ENCODE data around the gene POLD1. TPM values are rescaled to one million over a fixed set of nuclear protein-coding genes. Genes with fewer than 3 reads are reported as not detected.

The POLD1 gene
- total and polyA plus RNA-seq, 4 donors: 5.4 to 27.7 (median 20.1) TPM

DNA sequence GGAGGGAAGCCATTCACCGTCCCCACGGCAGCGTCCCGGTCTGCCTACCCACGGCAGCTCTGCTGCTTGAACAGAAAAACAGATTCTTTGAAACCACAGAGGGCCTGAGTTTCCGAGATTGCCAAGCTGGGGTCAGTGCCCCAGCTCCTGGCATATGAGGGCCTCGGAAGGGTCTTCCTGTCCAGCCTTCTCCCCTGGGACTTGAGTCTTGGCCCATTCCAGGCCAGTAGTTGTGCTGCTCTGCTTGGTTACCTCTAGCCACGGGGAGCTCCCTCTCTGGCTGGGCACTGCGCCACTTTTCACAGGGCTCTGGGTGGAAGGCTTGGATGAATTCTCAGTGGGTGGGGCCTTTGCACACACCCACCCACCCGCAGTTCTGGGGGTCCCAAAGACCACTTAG, 26.0 kb downstream of the POLD1 start:
- Histone ChIP-seq H3K4me1 (ENCODE audit: control insufficient read depth in 1 of 2, insufficient read depth in 2 of 2, low read length in 2 of 2) (no peaks in the 10 kb centered on the region), H3K4me3 (ENCODE audit: low read length in 2 of 2) (no peak overlapping the region), H3K36me3 (ENCODE audit: control insufficient read depth in 1 of 2, insufficient read depth in 2 of 2, low read length in 1 of 2) (no peaks in the 10 kb centered on the region), H3K27me3 (ENCODE audit: control insufficient read depth in 1 of 2, insufficient read depth in 2 of 2, low read length in 1 of 2) (no peaks in the 10 kb centered on the region), H3K9me3 (ENCODE audit: control insufficient read depth, low read length) (no peaks in the 10 kb centered on the region), H3K27ac (ENCODE audit: low read depth in 1 of 2, low read length in 2 of 2) (no peak overlapping the region)
- no peak for ATAC-seq (ENCODE audit: low FRiP score)
- intact Hi-C loops (cut with DNase I): no loop called here
- no peak for DNase-seq
- WGBS, 2 donors: 86% methylated on average over 10 of the region's 10 CpGs

DNA sequence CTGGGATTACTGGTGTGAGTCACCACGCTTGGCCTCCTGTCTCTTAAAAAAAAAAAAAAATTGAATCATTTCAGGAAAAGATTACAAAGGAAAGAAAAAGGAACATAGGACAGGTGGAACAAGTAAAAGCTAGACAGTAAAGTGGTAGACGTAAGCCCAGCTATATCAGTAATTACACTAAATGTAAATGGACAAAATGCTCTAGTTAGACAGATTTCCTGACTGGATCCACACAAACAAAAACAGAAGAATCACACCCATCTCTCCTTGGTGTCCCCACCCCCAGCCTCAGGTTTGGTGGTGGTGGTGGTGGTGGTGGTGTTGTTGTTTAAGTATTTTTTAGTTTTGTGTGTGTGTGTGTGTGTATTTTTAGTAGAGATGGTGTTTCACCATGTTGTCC, 28.3 kb downstream of the POLD1 start:
- H3K27me3 ChIP-seq (ENCODE audit: control insufficient read depth in 1 of 2, insufficient read depth in 2 of 2, low read length in 1 of 2): no peaks in the 10 kb centered on the region
- H3K9me3 ChIP-seq (ENCODE audit: control insufficient read depth, low read length): no peaks in the 10 kb centered on the region
- no peak for ATAC-seq (ENCODE audit: low FRiP score)
- no peak overlapping the region for H3K27ac ChIP-seq (ENCODE audit: low read depth in 1 of 2, low read length in 2 of 2)
- intact Hi-C loops (cut with DNase I): no loop called here
- no peaks in the 10 kb centered on the region for H3K36me3 ChIP-seq (ENCODE audit: control insufficient read depth in 1 of 2, insufficient read depth in 2 of 2, low read length in 1 of 2)
- H3K4me3 ChIP-seq (ENCODE audit: low read length in 2 of 2): no peak overlapping the region
- DNase-seq: no peak
- 98% methylated on average over 2 of the region's 2 CpGs for WGBS, 2 donors
- no peaks in the 10 kb centered on the region for H3K4me1 ChIP-seq (ENCODE audit: control insufficient read depth in 1 of 2, insufficient read depth in 2 of 2, low read length in 2 of 2)

DNA sequence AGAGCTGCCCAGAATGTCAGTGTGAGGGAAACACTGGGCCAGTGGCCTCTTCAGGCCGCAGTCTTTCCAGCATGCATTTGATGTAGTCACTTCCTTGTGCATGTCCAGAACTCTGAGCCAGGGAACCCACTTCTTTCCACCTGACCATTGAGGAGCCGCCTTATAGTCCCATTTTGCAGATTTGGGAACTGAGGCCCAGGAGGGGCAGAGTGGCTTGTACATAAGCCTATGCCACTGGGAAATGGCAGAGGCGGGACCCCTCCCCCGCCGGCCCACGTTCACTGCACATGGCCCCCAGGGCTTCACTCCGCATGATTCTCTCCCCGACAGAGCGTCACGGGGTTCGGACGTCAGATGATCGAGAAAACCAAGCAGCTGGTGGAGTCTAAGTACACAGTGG, 28.9 kb downstream of the POLD1 start:
- no peaks in the 10 kb centered on the region for H3K4me1 ChIP-seq (ENCODE audit: control insufficient read depth in 1 of 2, insufficient read depth in 2 of 2, low read length in 2 of 2)
- intact Hi-C loops (cut with DNase I): no loop called here
- no peaks in the 10 kb centered on the region for H3K9me3 ChIP-seq (ENCODE audit: control insufficient read depth, low read length)
- no peak overlapping the region for H3K27ac ChIP-seq (ENCODE audit: low read depth in 1 of 2, low read length in 2 of 2)
- H3K36me3 ChIP-seq (ENCODE audit: control insufficient read depth in 1 of 2, insufficient read depth in 2 of 2, low read length in 1 of 2): no peaks in the 10 kb centered on the region
- DNase-seq: no peak
- no peak overlapping the region for H3K4me3 ChIP-seq (ENCODE audit: low read length in 2 of 2)
- H3K27me3 ChIP-seq (ENCODE audit: control insufficient read depth in 1 of 2, insufficient read depth in 2 of 2, low read length in 1 of 2): no peaks in the 10 kb centered on the region
- 93 to 97% methylated on average over 13 of the region's 13 CpGs for WGBS, 2 donors
- no peak for ATAC-seq (ENCODE audit: low FRiP score)

DNA sequence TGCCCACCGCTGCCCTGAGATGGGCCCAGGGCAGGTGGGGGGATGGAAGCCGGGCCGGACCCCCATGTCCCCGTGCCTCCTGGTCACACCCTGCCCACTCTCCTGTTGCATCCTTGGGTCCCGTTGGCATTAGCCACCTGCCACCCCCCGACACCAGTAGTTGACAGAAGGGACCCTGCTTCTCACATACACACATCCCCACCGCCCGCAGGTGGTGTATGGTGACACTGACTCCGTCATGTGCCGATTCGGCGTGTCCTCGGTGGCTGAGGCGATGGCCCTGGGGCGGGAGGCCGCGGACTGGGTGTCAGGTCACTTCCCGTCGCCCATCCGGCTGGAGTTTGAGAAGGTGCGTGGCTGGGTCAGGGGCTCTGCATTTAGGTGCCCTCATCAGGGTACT, 29.4 kb downstream of the POLD1 start:
- H3K4me1 ChIP-seq (ENCODE audit: control insufficient read depth in 1 of 2, insufficient read depth in 2 of 2, low read length in 2 of 2): no peaks in the 10 kb centered on the region
- no peak overlapping the region for H3K4me3 ChIP-seq (ENCODE audit: low read length in 2 of 2)
- H3K9me3 ChIP-seq (ENCODE audit: control insufficient read depth, low read length): no peaks in the 10 kb centered on the region
- H3K36me3 ChIP-seq (ENCODE audit: control insufficient read depth in 1 of 2, insufficient read depth in 2 of 2, low read length in 1 of 2): no peaks in the 10 kb centered on the region
- intact Hi-C loops (cut with DNase I): no loop called here
- no peaks in the 10 kb centered on the region for H3K27me3 ChIP-seq (ENCODE audit: control insufficient read depth in 1 of 2, insufficient read depth in 2 of 2, low read length in 1 of 2)
- 95 to 97% methylated on average over 21 of the region's 21 CpGs for WGBS, 2 donors
- DNase-seq (no peak), ATAC-seq (ENCODE audit: low FRiP score) (no peak)
- no peak overlapping the region for H3K27ac ChIP-seq (ENCODE audit: low read depth in 1 of 2, low read length in 2 of 2)

DNA sequence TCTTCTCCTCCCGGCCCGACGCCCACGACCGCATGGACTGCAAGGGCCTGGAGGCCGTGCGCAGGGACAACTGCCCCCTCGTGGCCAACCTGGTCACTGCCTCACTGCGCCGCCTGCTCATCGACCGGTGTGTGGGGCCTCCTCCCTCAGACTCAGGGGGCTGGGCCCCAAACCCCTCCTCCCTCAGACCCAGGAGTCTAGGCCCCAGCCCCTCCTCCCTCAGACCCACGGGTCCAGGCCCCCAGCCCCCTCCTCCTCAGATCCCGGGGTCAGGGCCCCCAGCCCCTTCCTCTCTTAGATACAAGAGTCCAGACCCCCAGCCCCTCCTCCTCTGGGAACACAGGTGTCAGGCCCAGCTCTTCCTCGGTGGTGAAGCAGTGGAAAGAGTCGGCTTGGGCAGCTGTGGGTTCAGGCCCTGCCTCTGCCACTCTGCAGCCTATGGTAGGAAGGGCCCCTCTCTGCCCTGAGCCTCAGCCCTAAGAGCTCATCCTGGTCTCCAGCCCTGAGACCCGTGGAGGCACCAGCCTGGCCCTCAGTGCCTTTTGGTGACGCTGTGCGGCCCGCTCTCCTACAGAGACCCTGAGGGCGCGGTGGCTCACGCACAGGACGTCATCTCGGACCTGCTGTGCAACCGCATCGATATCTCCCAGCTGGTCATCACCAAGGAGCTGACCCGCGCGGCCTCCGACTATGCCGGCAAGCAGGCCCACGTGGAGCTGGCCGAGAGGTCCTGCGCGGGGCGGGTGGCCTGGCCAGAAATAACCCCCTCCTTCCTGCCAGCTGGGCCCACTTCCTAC, 30.9 kb downstream of the POLD1 start:
- intact Hi-C loops (cut with DNase I): loop anchor here (2.0 kb wide), 3 partner anchors 46 to 58 kb away; no protein-coding TSS in a partner anchor
- WGBS, 2 donors: 55 to 57% methylated on average over 32 to 37 of the region's 37 CpGs
- peak; percentile 70 for ATAC-seq (ENCODE audit: low FRiP score)

DNA sequence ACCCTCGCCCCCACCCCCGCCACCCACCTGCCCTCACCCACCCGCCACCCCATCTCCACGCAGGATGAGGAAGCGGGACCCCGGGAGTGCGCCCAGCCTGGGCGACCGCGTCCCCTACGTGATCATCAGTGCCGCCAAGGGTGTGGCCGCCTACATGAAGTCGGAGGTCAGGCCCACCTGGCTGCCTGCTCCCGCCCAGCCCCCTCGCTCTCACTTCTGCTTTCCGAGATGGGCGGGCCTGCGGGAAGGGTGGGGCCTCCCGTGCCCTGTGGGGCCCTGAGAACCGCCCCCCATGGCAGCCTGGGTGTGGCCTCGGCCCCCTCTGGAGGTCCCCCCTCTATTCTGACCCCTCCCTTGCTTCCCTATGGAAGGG, 31.5 kb downstream of the POLD1 start:
- Histone ChIP-seq H3K27me3 (ENCODE audit: control insufficient read depth in 1 of 2, insufficient read depth in 2 of 2, low read length in 1 of 2) (no peaks in the 10 kb centered on the region), H3K27ac (ENCODE audit: low read depth in 1 of 2, low read length in 2 of 2) (no peak overlapping the region), H3K4me1 (ENCODE audit: control insufficient read depth in 1 of 2, insufficient read depth in 2 of 2, low read length in 2 of 2) (no peaks in the 10 kb centered on the region), H3K4me3 (ENCODE audit: low read length in 2 of 2) (no peak overlapping the region), H3K36me3 (ENCODE audit: control insufficient read depth in 1 of 2, insufficient read depth in 2 of 2, low read length in 1 of 2) (no peaks in the 10 kb centered on the region), H3K9me3 (ENCODE audit: control insufficient read depth, low read length) (no peaks in the 10 kb centered on the region)
- intact Hi-C loops (cut with DNase I): loop anchor here (2.0 kb wide), 3 partner anchors 47 to 59 kb away; no protein-coding TSS in a partner anchor
- no peak for DNase-seq
- ATAC-seq (ENCODE audit: low FRiP score): no peak
- WGBS, 2 donors: 91% methylated on average over 20 to 22 of the region's 22 CpGs

More for the DNA sequence above, 30.9 kb downstream of the POLD1 start:
- Histone ChIP-seq H3K4me3 (ENCODE audit: low read length in 2 of 2) (no peak overlapping the region), H3K4me1 (ENCODE audit: control insufficient read depth in 1 of 2, insufficient read depth in 2 of 2, low read length in 2 of 2) (no peaks in the 10 kb centered on the region), H3K27me3 (ENCODE audit: control insufficient read depth in 1 of 2, insufficient read depth in 2 of 2, low read length in 1 of 2) (no peaks in the 10 kb centered on the region), H3K27ac (ENCODE audit: low read depth in 1 of 2, low read length in 2 of 2) (no peak overlapping the region), H3K9me3 (ENCODE audit: control insufficient read depth, low read length) (no peaks in the 10 kb centered on the region), H3K36me3 (ENCODE audit: control insufficient read depth in 1 of 2, insufficient read depth in 2 of 2, low read length in 1 of 2) (no peaks in the 10 kb centered on the region)
- DNase-seq: peak; percentile 85 to 94

DNA sequence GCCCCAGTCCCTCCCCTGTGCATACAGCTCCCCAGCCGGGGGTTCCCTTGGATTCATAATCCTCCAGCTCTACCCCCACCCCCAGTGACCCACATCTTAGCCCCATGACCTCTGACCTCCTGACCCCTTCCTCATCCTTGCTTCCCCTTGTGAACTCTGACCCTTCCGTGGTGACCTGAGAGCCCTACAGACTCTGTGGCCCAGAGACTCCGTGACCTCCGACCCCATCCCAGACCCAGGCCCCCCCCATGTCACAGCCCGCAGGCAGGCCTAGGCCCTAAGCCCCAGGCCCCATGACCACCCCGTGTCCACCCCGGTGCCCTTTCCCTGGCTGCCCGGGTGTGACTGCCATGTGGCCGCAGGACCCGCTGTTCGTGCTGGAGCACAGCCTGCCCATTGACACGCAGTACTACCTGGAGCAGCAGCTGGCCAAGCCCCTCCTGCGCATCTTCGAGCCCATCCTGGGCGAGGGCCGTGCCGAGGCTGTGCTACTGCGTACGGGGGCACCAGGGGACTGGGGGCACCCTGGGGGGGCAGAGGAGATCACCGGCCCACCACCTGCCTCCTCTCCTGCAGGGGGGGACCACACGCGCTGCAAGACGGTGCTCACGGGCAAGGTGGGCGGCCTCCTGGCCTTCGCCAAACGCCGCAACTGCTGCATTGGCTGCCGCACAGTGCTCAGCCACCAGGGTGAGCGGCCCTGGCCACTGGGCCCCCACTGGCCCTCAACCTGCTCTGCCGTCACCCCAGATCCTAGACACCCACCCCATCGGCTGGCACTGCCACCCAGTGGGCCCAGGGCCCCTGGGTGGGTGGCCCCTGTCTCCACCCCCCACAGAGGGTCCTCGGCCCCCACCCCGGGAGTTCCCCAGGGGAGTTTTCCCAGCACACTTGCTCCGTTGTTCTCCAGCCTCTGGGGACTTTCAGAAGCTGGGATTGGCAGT, 32.2 kb downstream of the POLD1 start:
- Histone ChIP-seq H3K27ac (ENCODE audit: low read depth in 1 of 2, low read length in 2 of 2) (no peak overlapping the region), H3K9me3 (ENCODE audit: control insufficient read depth, low read length) (no peaks in the 10 kb centered on the region), H3K36me3 (ENCODE audit: control insufficient read depth in 1 of 2, insufficient read depth in 2 of 2, low read length in 1 of 2) (no peaks in the 10 kb centered on the region), H3K27me3 (ENCODE audit: control insufficient read depth in 1 of 2, insufficient read depth in 2 of 2, low read length in 1 of 2) (no peaks in the 10 kb centered on the region), H3K4me1 (ENCODE audit: control insufficient read depth in 1 of 2, insufficient read depth in 2 of 2, low read length in 2 of 2) (no peaks in the 10 kb centered on the region), H3K4me3 (ENCODE audit: low read length in 2 of 2) (no peak overlapping the region)
- intact Hi-C loops (cut with DNase I): no loop called here
- DNase-seq: no peak
- WGBS, 2 donors: 84 to 88% methylated on average over 32 to 35 of the region's 35 CpGs
- ATAC-seq (ENCODE audit: low FRiP score): no peak

DNA sequence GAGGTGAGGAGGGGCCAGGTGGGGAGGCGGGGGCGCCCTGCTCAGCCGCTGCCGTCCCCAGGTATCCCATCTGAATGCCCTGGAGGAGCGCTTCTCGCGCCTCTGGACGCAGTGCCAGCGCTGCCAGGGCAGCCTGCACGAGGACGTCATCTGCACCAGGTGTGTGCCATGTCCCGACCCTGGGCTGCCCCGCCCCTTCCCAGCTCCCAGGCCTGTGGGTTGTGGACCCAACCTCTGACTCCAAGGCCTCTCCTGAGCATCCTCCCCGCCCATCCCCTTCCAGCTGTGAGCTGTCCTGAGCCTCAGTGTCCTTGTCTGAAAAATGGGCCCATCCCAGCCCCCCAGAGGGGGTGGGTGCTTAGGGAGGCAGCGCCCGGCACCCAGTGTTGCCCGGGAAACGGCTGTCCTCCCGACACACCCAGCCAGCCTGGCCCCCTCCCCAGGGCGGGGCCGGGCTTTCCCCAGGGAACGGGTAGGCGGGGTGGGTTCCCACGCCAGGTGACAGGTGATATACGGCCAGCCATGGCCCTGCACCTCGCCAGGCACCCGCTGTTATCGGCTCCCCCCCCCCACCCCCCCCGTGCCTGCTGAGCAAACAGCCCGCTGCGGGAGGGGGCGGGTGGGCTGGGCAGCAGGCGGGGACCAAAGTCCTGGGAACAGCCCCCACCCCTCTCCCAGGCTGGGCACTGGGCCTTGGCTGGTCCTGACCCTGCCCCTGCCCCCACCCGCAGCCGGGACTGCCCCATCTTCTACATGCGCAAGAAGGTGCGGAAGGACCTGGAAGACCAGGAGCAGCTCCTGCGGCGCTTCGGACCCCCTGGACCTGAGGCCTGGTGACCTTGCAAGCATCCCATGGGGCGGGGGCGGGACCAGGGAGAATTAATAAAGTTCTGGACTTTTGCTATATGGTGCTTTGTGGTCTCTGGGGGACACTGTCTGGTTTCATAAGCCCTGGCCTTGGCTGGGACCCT, 33.2 kb downstream of the POLD1 start:
- no peak for ATAC-seq (ENCODE audit: low FRiP score)
- intact Hi-C loops (cut with DNase I): no loop called here
- Histone ChIP-seq H3K9me3 (ENCODE audit: control insufficient read depth, low read length) (no peaks in the 10 kb centered on the region), H3K36me3 (ENCODE audit: control insufficient read depth in 1 of 2, insufficient read depth in 2 of 2, low read length in 1 of 2) (no peaks in the 10 kb centered on the region), H3K27ac (ENCODE audit: low read depth in 1 of 2, low read length in 2 of 2) (no peak overlapping the region), H3K4me1 (ENCODE audit: control insufficient read depth in 1 of 2, insufficient read depth in 2 of 2, low read length in 2 of 2) (no peaks in the 10 kb centered on the region), H3K27me3 (ENCODE audit: control insufficient read depth in 1 of 2, insufficient read depth in 2 of 2, low read length in 1 of 2) (no peaks in the 10 kb centered on the region), H3K4me3 (ENCODE audit: low read length in 2 of 2) (no peak overlapping the region)
- DNase-seq: no peak
- WGBS, 2 donors: 66 to 67% methylated on average over 36 to 42 of the region's 42 CpGs

Measured in aorta (tissue), 5 donors.